Glomerular visceral epithelial cell (primary cell): Measurements from ENCODE around the gene KIF3A.
A peak's percentile ranks its signal among the peaks of the same experiment; 100 is the strongest.

ENCODE experiments used
- DNase-seq: peaks from one replicate; pipeline ENCODE4 v3.0.0-alpha.2; 2016; ENCODE audit errors: extremely low spot score

Gene KIF3A

GRCh38 chr5:132770476-132771159 is 33.3 kb upstream of the KIF3A start:
- DNase-seq = no peak

GRCh38 chr5:132768485-132768868 is 31.1 kb upstream of the KIF3A start:
- peak; percentile 29 for DNase-seq

GRCh38 chr5:132767150-132767549 is 29.8 kb upstream of the KIF3A start:
- DNase-seq = no peak

- DNase-seq = no peak
These were observed 29.4 kb upstream of the KIF3A start for GRCh38 chr5:132766806-132767055.

- DNase-seq = no peak
These were observed 28.9 kb upstream of the KIF3A start for GRCh38 chr5:132766020-132766805.

GRCh38 chr5:132765311-132766019 is 28.1 kb upstream of the KIF3A start:
- no peak for DNase-seq

GRCh38 chr5:132764671-132765238 is 27.4 kb upstream of the KIF3A start:
- no peak for DNase-seq

- DNase-seq = no peak
These were observed 26.7 kb upstream of the KIF3A start for GRCh38 chr5:132764051-132764450.

GRCh38 chr5:132763181-132764036 is 26.1 kb upstream of the KIF3A start:
- no peak for DNase-seq

GRCh38 chr5:132762246-132763000 is 25.1 kb upstream of the KIF3A start:
- no peak for DNase-seq

- DNase-seq = no peak
These were observed 24.2 kb upstream of the KIF3A start for GRCh38 chr5:132761321-132762240.

GRCh38 chr5:132760601-132761317 is 23.4 kb upstream of the KIF3A start:
- DNase-seq = no peak

- DNase-seq = no peak
These were observed 22.7 kb upstream of the KIF3A start for GRCh38 chr5:132760049-132760420.

GRCh38 chr5:132759114-132760048 is 22.0 kb upstream of the KIF3A start:
- DNase-seq = no peak

GRCh38 chr5:132758451-132758850 is 21.1 kb upstream of the KIF3A start:
- no peak for DNase-seq

GRCh38 chr5:132756542-132756941 is 19.2 kb upstream of the KIF3A start:
- no peak for DNase-seq

GRCh38 chr5:132754947-132755346 is 17.6 kb upstream of the KIF3A start:
- DNase-seq = peak; percentile 46

- DNase-seq = no peak
These were observed 16.8 kb upstream of the KIF3A start for GRCh38 chr5:132754111-132754510.
